K562 (cell line): ENCODE data around the gene PPP4C. TPM values are rescaled to one million over a fixed set of nuclear protein-coding genes. Genes with fewer than 3 reads are reported as not detected.

ENCODE experiments used
- ARID1B ChIP-seq: fragments of 450-650 bp; IDR thresholded peaks from 2 replicates; pipeline ENCODE4 v1.6.1; 2016; ENCODE audit warnings: antibody characterized with exemption, mild to moderate bottlenecking, inconsistent platforms
- MXI1 ChIP-seq: IDR thresholded peaks from 2 replicates; pipeline ENCODE4 v1.6.1; 2011; ENCODE audit warnings: low read depth, mild to moderate bottlenecking, improper control_type of control experiment, low read length
- MYNN ChIP-seq, 2 experiments: sonication (generic); formaldehyde crosslinking in 1 of 2; IDR thresholded peaks; 2 replicates each; pipeline versions ENCODE4 v1.5.0 to v1.6.1; 2016 to 2020; ENCODE audit warnings: antibody characterized with exemption in 1 of 2, missing genetic modification reagents in 1 of 2
- SMAD4 ChIP-seq: fragments of 250-450 bp; sonication (Bioruptor Pico); conservative IDR thresholded peaks from 2 replicates; pipeline ENCODE4 v1.8.0; 2021; ENCODE audit warnings: inconsistent platforms, mild to moderate bottlenecking, moderate library complexity
- SMC3 ChIP-seq: conservative IDR thresholded peaks from 2 replicates; pipeline ENCODE4 v1.6.1; 2011; ENCODE audit warnings: low read depth, low read length, improper control_type of control experiment; ENCODE audit not compliant: insufficient read depth
- TCFL5 ChIP-seq: fragments of 250-450 bp; sonication (Bioruptor Pico); conservative IDR thresholded peaks from 2 replicates; pipeline ENCODE4 v1.6.1; 2021; ENCODE audit warnings: mild to moderate bottlenecking, moderate library complexity, matching md5 sums
- TEAD4 ChIP-seq, 2 experiments: sonication (generic) in 1 of 2; formaldehyde crosslinking in 1 of 2; IDR thresholded peaks; 2 replicates each; pipeline versions ENCODE4 v1.6.1 to v1.8.0; 2012 to 2022; ENCODE audit warnings: borderline replicate concordance in 1 of 2, inconsistent platforms in 1 of 2, low read length in 1 of 2, mild to moderate bottlenecking in 1 of 2, missing genetic modification reagents in 1 of 2
- ZNF644 ChIP-seq: fragments of 200-800 bp; sonication (Bioruptor generic); IDR thresholded peaks from 2 replicates; pipeline ENCODE4 v1.6.1; 2016; ENCODE audit warnings: low read depth, missing genetic modification characterization, missing compliant biosample characterization
- polyA plus RNA-seq, 8 experiments: library from polyadenylated mRNA; depleted of rRNA in 4 of 8; stranded (reverse) in 5 of 8; unstranded in 3 of 8; fragments of >200 nt; fragmentation: Nextera tagmentation in 2 of 8; fragmentation: Illumina TruSeq in 1 of 8; extraction: Ambion mirVana in 2 of 8; extraction: Trizol in 1 of 8; gene quantifications; 2 replicates each; pipeline versions ENCODE4 v1.2.1 to v1.2.3, GENCODE V29; 2011 to 2014; ENCODE audit warnings: inconsistent platforms in 1 of 8, missing spikeins in 1 of 8
- total RNA-seq, 7 experiments: library from RNA; depleted of rRNA in 6 of 7; stranded (reverse); fragments of >200 nt in 6 of 7; fragmentation: Illumina TruSeq in 2 of 7; extraction: Trizol in 2 of 7; gene quantifications; 2 replicates each; pipeline versions ENCODE4 v1.2.1 to v1.2.3, GENCODE V29; 2011 to 2021; ENCODE audit warnings: low replicate concordance in 1 of 7
- TF ChIP-seq, protein P1 (sequence below): fragments of 450-650 bp; IDR thresholded peaks from 2 replicates; pipeline ENCODE4 v1.6.1; 2016; ENCODE audit warnings: mild to moderate bottlenecking, moderate library complexity
- TF ChIP-seq, protein P2 (sequence below): sonication (generic); formaldehyde crosslinking; IDR thresholded peaks from 2 replicates; pipeline ENCODE4 v1.8.0; 2022; ENCODE audit warnings: mild to moderate bottlenecking, missing genetic modification reagents, borderline replicate concordance

PPP4C gene
- total and polyA plus RNA-seq, 9 of the 15 experiments (the other 6 are each of a cell fraction or from before 2014, with no cell fraction given), result 3.5 to 183 (median 131) TPM

DNA sequence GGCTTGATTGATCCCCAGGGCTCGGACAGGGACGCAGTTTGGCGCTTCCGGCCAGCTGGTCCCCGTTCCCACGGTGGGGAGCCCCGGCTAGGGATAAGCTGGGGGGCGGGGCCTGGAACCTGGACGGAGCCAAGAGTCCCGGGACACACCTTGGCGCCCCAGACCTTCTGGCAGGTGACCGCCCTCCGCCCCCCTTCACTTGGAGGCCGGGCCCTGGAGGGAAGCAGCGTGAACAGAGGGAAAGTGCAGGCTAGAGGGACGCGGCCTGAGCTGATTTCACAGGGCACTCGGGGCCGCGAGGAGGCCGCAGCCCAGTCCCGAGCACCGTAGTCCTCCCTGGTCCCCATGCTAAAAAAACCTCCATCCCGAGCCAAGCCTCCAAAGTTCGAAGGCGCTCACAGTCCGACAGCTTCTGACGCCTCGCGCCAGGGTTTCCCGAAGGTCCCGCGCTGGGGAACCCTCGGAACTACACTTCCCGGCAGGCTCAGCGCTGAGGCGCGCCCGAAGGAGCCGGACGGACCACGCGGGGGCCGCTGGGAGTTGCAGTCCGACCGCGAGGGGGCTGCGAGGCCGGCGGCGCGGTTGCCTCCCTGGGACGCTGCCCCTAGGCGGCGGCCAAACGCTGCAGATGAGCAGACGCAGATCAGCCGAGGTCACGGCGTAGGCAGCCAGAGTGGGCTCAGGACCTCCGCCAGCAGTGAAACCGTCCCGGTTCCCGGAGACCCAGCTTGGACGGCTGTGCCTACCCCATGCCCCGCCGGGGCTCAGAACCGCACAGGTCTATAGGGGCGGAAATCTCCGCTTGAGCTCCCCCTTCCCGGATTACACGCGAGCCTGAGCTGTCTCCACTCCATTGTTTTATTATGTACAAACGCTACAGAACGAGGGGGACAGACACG lies 15.9 kb downstream of the PPP4C start, which contains the start of gene TBX6 (continued):
- TF ChIP-seq, protein P1, sequence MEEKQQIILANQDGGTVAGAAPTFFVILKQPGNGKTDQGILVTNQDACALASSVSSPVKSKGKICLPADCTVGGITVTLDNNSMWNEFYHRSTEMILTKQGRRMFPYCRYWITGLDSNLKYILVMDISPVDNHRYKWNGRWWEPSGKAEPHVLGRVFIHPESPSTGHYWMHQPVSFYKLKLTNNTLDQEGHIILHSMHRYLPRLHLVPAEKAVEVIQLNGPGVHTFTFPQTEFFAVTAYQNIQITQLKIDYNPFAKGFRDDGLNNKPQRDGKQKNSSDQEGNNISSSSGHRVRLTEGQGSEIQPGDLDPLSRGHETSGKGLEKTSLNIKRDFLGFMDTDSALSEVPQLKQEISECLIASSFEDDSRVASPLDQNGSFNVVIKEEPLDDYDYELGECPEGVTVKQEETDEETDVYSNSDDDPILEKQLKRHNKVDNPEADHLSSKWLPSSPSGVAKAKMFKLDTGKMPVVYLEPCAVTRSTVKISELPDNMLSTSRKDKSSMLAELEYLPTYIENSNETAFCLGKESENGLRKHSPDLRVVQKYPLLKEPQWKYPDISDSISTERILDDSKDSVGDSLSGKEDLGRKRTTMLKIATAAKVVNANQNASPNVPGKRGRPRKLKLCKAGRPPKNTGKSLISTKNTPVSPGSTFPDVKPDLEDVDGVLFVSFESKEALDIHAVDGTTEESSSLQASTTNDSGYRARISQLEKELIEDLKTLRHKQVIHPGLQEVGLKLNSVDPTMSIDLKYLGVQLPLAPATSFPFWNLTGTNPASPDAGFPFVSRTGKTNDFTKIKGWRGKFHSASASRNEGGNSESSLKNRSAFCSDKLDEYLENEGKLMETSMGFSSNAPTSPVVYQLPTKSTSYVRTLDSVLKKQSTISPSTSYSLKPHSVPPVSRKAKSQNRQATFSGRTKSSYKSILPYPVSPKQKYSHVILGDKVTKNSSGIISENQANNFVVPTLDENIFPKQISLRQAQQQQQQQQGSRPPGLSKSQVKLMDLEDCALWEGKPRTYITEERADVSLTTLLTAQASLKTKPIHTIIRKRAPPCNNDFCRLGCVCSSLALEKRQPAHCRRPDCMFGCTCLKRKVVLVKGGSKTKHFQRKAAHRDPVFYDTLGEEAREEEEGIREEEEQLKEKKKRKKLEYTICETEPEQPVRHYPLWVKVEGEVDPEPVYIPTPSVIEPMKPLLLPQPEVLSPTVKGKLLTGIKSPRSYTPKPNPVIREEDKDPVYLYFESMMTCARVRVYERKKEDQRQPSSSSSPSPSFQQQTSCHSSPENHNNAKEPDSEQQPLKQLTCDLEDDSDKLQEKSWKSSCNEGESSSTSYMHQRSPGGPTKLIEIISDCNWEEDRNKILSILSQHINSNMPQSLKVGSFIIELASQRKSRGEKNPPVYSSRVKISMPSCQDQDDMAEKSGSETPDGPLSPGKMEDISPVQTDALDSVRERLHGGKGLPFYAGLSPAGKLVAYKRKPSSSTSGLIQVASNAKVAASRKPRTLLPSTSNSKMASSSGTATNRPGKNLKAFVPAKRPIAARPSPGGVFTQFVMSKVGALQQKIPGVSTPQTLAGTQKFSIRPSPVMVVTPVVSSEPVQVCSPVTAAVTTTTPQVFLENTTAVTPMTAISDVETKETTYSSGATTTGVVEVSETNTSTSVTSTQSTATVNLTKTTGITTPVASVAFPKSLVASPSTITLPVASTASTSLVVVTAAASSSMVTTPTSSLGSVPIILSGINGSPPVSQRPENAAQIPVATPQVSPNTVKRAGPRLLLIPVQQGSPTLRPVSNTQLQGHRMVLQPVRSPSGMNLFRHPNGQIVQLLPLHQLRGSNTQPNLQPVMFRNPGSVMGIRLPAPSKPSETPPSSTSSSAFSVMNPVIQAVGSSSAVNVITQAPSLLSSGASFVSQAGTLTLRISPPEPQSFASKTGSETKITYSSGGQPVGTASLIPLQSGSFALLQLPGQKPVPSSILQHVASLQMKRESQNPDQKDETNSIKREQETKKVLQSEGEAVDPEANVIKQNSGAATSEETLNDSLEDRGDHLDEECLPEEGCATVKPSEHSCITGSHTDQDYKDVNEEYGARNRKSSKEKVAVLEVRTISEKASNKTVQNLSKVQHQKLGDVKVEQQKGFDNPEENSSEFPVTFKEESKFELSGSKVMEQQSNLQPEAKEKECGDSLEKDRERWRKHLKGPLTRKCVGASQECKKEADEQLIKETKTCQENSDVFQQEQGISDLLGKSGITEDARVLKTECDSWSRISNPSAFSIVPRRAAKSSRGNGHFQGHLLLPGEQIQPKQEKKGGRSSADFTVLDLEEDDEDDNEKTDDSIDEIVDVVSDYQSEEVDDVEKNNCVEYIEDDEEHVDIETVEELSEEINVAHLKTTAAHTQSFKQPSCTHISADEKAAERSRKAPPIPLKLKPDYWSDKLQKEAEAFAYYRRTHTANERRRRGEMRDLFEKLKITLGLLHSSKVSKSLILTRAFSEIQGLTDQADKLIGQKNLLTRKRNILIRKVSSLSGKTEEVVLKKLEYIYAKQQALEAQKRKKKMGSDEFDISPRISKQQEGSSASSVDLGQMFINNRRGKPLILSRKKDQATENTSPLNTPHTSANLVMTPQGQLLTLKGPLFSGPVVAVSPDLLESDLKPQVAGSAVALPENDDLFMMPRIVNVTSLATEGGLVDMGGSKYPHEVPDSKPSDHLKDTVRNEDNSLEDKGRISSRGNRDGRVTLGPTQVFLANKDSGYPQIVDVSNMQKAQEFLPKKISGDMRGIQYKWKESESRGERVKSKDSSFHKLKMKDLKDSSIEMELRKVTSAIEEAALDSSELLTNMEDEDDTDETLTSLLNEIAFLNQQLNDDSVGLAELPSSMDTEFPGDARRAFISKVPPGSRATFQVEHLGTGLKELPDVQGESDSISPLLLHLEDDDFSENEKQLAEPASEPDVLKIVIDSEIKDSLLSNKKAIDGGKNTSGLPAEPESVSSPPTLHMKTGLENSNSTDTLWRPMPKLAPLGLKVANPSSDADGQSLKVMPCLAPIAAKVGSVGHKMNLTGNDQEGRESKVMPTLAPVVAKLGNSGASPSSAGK, result peak; percentile 74
- TF ChIP-seq, protein P2, sequence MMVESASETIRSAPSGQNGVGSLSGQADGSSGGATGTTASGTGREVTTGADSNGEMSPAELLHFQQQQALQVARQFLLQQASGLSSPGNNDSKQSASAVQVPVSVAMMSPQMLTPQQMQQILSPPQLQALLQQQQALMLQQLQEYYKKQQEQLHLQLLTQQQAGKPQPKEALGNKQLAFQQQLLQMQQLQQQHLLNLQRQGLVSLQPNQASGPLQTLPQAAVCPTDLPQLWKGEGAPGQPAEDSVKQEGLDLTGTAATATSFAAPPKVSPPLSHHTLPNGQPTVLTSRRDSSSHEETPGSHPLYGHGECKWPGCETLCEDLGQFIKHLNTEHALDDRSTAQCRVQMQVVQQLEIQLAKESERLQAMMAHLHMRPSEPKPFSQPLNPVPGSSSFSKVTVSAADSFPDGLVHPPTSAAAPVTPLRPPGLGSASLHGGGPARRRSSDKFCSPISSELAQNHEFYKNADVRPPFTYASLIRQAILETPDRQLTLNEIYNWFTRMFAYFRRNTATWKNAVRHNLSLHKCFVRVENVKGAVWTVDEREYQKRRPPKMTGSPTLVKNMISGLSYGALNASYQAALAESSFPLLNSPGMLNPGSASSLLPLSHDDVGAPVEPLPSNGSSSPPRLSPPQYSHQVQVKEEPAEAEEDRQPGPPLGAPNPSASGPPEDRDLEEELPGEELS (CRISPR knock-in tag), result peak; percentile 46; the same call in 1 of the 2 replicates
- TF ChIP-seq TCFL5 (CRISPR knock-in tag) (no peak), TEAD4 (IDR thresholded peaks at IDR 0.05; ENCODE audit: low read length) (no peak), TEAD4 (CRISPR knock-in tag; IDR thresholded peaks at IDR 0.05; ENCODE audit: borderline replicate concordance) (no peak), SMC3 (peak; percentile 54), ARID1B (no peak), MYNN (IDR thresholded peaks at IDR 0.05) (no peak; the same call in 1 of the 2 replicates), MYNN (CRISPR knock-in tag; IDR thresholded peaks at IDR 0.05) (no peak), ZNF644 (tag) (peak; percentile 97), SMAD4 (peak; percentile 48; the same call in 1 of the 2 replicates), MXI1 (no peak)
